Raji (cell line): ENCODE data around the gene NETO1.

Experiments
- POLR2A ChIP-seq: IDR thresholded peaks from 2 replicates; pipeline ENCODE4 v1.6.1; 2011; ENCODE audit warnings: low read depth, low read length, control low read depth; ENCODE audit not compliant: insufficient read depth

Gene NETO1

GRCh38 chr18:72811047-72811446 is 56.7 kb downstream of the NETO1 start:
- no peak for TF ChIP-seq POLR2A

DNA sequence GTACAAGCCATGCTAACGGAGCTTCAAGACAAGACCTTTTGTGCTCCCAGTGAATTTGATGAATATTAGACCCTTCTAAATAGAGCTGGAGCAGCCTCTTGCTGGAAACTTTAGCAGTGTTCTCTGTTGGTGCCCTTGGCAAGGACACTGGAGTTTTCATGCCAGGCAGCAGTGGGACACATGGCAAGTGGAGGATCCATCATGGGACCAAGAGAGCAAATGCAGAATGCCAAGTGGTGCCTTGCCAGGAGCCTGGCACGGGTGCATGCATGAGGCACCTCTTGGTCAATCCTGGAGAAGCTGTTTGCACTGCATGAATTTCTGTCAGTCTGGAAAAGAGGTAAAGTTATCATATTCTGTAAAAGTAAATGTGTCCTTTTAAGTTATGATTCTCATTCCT is 59.1 kb downstream of the NETO1 start:
- no peak for TF ChIP-seq POLR2A

DNA sequence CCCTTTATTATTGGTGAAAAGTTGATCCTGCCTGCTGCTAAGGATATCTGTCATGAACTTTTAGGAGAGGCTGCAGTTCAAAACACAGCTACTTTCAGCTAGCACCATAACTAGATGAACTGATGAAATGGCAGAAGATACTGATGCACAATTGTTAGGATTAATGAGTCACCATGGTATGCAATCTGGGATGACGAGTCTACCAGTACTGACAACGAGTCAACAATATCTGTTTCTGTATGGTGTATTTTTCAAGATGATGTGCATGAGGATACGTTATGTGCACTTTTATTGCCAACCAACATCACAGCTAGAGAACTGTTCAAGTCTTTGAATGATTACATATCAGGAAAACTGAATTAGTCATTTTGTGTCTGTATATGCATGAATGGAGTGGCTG is 68.7 kb downstream of the NETO1 start:
- no peak for TF ChIP-seq POLR2A

GRCh38 chr18:72783530-72783929 is 84.3 kb downstream of the NETO1 start:
- no peak for TF ChIP-seq POLR2A

GRCh38 chr18:72774914-72775313 is 92.9 kb downstream of the NETO1 start:
- TF ChIP-seq POLR2A, result no peak

- no peak for TF ChIP-seq POLR2A
Measured at GRCh38 chr18:72772916-72773315, 94.9 kb downstream of the NETO1 start.

DNA sequence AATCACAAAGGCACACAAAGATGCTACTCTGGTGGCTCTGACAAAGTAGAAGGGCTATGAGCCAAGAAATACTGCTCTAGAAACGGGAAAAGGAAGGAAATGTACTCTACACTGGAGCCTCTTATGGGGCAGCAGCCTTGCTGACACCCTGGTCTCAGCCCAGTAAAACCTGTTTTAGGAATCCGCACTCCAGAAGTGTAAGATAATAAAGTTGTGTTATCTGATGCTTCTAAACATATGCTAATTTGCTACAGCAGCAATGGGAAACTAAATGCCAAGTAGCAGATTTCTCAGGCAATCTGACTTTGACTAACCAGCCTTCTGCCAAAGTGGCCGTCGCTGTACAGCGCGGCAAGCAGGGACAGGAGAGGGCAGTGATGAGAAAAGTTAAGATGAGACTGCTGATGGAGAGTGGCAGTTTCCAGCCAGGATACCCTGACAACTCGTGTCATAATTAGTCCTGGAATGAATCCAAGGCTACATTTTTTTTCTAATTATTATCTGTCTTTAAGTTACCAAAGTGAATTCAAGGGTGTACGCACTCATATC is 99.0 kb downstream of the NETO1 start:
- TF ChIP-seq POLR2A, result no peak

GRCh38 chr18:72762515-72763122 is 105.2 kb downstream of the NETO1 start:
- no peak for TF ChIP-seq POLR2A

DNA sequence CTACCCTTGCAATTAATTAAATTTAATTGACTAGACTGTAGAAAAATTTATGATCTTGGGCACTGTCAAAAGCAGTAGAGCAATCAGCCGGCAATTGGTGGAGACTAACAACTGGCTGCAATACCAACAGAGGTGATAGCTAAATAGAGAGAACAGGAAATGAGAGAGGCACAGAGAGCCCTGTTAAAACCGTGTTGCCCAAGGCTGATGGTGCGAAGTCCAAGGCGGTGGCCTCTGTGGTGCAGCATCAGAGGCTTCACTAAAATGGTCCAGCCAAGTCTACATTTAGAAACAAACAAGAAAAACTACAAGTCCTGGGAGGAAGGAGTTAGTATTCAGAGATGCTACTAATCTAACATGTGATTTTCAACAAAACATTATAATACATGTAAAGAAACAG is 115.6 kb downstream of the NETO1 start:
- no peak for TF ChIP-seq POLR2A

DNA sequence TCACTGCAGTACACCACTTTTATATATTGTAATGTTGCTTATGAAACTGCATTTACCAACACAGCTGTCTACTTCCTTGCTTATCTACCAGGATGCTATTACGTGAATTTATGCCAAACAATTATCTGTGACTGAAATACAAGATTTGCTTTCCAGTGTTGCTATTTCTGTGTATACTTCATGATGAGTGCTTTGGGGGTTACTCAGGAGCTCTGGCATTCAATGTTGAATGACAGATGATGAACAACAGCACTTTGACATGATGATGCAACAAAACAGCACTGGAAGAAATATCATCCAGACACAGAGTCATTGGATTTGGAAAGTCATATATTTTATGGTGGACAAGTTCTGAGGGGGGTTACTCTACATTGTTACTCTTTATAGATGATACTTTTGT is 125.8 kb downstream of the NETO1 start:
- no peak for TF ChIP-seq POLR2A

- no peak for TF ChIP-seq POLR2A
Measured at GRCh38 chr18:72738136-72738535, 129.7 kb downstream of the NETO1 start.

DNA sequence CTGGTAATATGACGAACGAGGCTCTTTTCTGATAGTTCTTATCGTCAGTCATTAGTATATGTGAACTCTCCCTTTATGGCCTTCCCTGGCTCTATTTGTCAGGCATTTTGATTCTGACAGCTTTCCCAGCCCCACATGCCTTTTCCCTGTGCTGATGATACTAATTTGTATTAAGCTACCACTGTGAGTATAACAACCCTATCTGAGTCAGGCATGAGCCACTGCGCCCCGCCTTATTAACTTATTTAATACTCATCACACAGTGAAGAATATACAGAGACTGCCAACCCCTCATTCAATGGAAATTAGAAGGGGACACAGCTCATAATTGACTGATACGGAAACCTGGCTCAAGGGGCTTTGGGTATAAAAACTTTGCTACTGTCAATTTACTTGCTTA is 140.0 kb downstream of the NETO1 start:
- no peak for TF ChIP-seq POLR2A

GRCh38 chr18:72727038-72727655 is 140.6 kb downstream of the NETO1 start:
- no peak for TF ChIP-seq POLR2A

DNA sequence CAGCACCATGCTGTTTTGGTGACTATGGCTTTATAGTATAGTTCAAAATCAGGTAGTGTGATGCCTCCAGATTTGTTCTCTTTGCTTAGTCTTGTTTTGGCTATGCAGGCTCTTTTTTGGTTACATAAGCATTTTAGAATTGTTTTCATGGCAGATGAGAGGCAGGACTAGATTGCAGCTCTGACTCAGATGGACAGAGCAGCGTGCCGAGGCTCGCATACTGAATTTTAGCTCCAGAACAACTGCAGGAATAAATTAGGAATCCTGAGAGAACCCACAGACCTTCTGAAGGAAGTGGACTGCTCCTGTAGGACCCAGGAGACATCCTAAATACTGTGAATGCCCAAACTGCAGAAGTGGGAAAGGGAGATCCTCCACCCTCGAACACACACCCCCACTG is 141.6 kb downstream of the NETO1 start:
- TF ChIP-seq POLR2A, result no peak

- TF ChIP-seq POLR2A, result no peak
Measured at GRCh38 chr18:72721330-72721729, 146.5 kb downstream of the NETO1 start.

DNA sequence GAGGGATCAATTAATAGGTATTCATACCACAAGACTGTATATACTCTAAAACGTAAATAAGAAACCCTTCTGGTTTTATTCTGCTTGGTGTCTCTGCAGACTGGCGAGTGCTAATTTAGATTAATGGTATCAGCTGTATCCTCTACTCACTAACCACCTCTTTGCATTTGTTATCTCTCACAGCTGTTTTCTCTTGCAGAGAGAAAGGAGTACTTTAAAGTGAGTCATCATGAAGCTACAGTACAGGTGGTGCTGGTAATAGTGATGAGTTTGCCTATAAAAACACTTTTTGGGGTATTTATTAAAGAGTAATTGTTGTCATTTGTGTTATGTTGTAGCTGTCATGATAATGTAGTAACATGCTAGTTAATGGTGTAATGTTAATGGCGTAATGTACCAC is 147.7 kb downstream of the NETO1 start:
- TF ChIP-seq POLR2A, result no peak

- TF ChIP-seq POLR2A, result no peak
Measured at GRCh38 chr18:72704202-72704601, 163.6 kb downstream of the NETO1 start.
